Ascending aorta (tissue), 2 donors: ENCODE results near the gene HLA-A. TPM values are rescaled to one million over a fixed set of nuclear protein-coding genes. Genes with fewer than 3 reads are reported as not detected.

ENCODE experiments used
- DNase-seq, 2 donors: peaks; one replicate each; pipeline ENCODE4 v3.0.0-alpha.2; 2019; ENCODE audit warnings: low spot score in 2 of 2
- H3K27ac ChIP-seq, 2 donors: fragments of 200-600 bp; sonication (generic); one replicate each; pipeline ENCODE4 v1.5.1; 2016 to 2017; ENCODE audit warnings: mild to moderate bottlenecking in 1 of 2
- H3K27me3 ChIP-seq: fragments of 200-600 bp; sonication (generic); one replicate; pipeline ENCODE4 v1.5.1; 2017
- H3K36me3 ChIP-seq, 2 donors: fragments of 200-600 bp; sonication (generic); one replicate each; pipeline ENCODE4 v1.5.1; 2016
- H3K4me1 ChIP-seq, 2 donors: fragments of 200-600 bp; sonication (generic); one replicate each; pipeline ENCODE4 v1.5.1; 2016 to 2017; ENCODE audit warnings: mild to moderate bottlenecking in 1 of 2
- H3K4me3 ChIP-seq, 2 donors: fragments of 200-600 bp; sonication (generic); one replicate each; pipeline ENCODE4 v1.5.1; 2016 to 2017; ENCODE audit warnings: mild to moderate bottlenecking in 1 of 2
- H3K9me3 ChIP-seq, 2 donors: fragments of 200-600 bp; sonication (generic); one replicate each; pipeline ENCODE4 v1.5.1; 2016
- intact Hi-C: fragments of 100-400 bp; cut with DNase I; formaldehyde crosslinking; loops from one replicate; pipeline ENCODE4 v1.15.1; 2023
- total RNA-seq: library from RNA; depleted of rRNA; stranded (reverse); fragments of >200 nt; gene quantifications from one replicate; pipeline ENCODE4 v1.1.0, GENCODE V29; 2016
- TF ChIP-seq, protein P1 (sequence below), 3 experiments: fragments of 200-600 bp in 2 of 3; fragments of 450-650 bp in 1 of 3; sonication (generic) in 2 of 3; IDR thresholded peaks; one replicate each; pipeline ENCODE4 v1.5.1; 2016 to 2019; ENCODE audit warnings: antibody characterized with exemption in 3 of 3, mild to moderate bottlenecking in 1 of 3, moderate library complexity in 1 of 3

Gene HLA-A
- total RNA-seq: 1,099 TPM

DNA sequence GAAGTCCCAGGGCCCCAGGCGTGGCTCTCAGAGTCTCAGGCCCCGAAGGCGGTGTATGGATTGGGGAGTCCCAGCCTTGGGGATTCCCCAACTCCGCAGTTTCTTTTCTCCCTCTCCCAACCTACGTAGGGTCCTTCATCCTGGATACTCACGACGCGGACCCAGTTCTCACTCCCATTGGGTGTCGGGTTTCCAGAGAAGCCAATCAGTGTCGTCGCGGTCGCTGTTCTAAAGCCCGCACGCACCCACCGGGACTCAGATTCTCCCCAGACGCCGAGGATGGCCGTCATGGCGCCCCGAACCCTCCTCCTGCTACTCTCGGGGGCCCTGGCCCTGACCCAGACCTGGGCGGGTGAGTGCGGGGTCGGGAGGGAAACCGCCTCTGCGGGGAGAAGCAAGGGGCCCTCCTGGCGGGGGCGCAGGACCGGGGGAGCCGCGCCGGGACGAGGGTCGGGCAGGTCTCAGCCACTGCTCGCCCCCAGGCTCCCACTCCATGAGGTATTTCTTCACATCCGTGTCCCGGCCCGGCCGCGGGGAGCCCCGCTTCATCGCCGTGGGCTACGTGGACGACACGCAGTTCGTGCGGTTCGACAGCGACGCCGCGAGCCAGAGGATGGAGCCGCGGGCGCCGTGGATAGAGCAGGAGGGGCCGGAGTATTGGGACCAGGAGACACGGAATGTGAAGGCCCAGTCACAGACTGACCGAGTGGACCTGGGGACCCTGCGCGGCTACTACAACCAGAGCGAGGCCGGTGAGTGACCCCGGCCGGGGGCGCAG, at the start of gene HLA-A:
HLA-A (plus strand) TSS at position 258 of the 778 bp plus-strand sequence; CDS start at position 280, 22 bp downstream.
- intact Hi-C loops: loop anchor here (1.0 to 10.0 kb wide), 7 partner anchors 16 to 272 kb away; partner anchors contain the start of genes HLA-F, POLR1H and TRIM26
- DNase-seq: peak; percentile 85 to 98
- TF ChIP-seq, protein P1, sequence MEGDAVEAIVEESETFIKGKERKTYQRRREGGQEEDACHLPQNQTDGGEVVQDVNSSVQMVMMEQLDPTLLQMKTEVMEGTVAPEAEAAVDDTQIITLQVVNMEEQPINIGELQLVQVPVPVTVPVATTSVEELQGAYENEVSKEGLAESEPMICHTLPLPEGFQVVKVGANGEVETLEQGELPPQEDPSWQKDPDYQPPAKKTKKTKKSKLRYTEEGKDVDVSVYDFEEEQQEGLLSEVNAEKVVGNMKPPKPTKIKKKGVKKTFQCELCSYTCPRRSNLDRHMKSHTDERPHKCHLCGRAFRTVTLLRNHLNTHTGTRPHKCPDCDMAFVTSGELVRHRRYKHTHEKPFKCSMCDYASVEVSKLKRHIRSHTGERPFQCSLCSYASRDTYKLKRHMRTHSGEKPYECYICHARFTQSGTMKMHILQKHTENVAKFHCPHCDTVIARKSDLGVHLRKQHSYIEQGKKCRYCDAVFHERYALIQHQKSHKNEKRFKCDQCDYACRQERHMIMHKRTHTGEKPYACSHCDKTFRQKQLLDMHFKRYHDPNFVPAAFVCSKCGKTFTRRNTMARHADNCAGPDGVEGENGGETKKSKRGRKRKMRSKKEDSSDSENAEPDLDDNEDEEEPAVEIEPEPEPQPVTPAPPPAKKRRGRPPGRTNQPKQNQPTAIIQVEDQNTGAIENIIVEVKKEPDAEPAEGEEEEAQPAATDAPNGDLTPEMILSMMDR (IDR thresholded peaks at IDR 0.05): no peak
- peak within 1 kb of the TSS; percentile 67 to 68 for H3K4me3 ChIP-seq
- H3K27ac ChIP-seq: peak within 1 kb of the TSS; percentile 85 to 94
- H3K9me3 ChIP-seq: no peaks in the 10 kb centered on the region
- H3K4me1 ChIP-seq: peaks cover 0 to 4% of the 10 kb centered on the region in 2 donors
- H3K27me3 ChIP-seq: no peaks in the 10 kb centered on the region
- H3K36me3 ChIP-seq: no peaks in the 10 kb centered on the region

DNA sequence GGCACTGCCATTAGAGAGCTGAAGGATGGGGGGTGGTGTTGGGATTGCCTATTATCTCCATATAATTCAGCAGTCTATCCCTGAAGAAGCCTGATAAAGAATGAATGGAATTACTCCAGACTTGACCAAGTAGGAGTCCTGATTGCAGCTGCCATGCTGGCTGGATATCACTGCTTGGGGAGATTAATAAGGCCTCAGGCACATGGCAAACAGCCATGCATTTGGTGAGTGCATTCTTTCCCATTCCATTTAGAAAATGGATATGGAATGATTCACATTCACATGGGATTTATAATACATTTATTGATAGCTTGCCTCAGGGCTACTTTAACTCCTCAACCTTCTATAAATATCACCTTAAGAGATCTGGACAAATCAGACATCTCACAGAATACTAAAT, 49.6 kb upstream of the HLA-A start:
- intact Hi-C loops: no loop called here
- H3K27ac ChIP-seq: no peak overlapping the region
- DNase-seq: no peak

DNA sequence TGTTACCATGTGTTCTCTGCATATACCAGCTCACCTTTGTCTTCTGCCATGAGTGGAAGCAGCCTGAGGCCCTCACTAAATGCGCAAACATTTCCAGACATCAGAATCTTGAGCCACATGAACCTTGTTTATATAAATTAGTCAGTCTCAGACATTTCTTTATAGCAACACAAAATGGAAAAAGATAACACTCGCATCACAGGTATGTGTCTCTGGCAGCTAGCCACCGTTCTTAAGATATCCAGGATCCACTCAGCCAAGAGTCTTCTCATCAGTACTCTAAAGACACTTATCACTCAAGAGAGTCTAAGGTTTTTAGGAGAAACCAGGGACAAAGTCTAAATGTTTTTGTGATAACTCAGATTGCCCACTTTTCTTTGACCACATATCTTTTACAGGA, 43.1 kb upstream of the HLA-A start:
- Histone ChIP-seq H3K27me3 (no peaks in the 10 kb centered on the region), H3K4me1 (no peaks in the 10 kb centered on the region), H3K9me3 (no peaks in the 10 kb centered on the region), H3K36me3 (no peaks in the 10 kb centered on the region), H3K4me3 (no peak overlapping the region), H3K27ac (no peak overlapping the region)
- intact Hi-C loops: no loop called here
- TF ChIP-seq, protein P1 (IDR thresholded peaks at IDR 0.05): no peak
- DNase-seq: no peak

More for the DNA sequence above, 49.6 kb upstream of the HLA-A start:
- Histone ChIP-seq H3K9me3 (no peaks in the 10 kb centered on the region), H3K4me3 (no peak overlapping the region), H3K4me1 (peaks cover 0 to 2% of the 10 kb centered on the region in 2 donors), H3K36me3 (no peaks in the 10 kb centered on the region), H3K27me3 (no peaks in the 10 kb centered on the region)
- TF ChIP-seq, protein P1 (IDR thresholded peaks at IDR 0.05): no peak

DNA sequence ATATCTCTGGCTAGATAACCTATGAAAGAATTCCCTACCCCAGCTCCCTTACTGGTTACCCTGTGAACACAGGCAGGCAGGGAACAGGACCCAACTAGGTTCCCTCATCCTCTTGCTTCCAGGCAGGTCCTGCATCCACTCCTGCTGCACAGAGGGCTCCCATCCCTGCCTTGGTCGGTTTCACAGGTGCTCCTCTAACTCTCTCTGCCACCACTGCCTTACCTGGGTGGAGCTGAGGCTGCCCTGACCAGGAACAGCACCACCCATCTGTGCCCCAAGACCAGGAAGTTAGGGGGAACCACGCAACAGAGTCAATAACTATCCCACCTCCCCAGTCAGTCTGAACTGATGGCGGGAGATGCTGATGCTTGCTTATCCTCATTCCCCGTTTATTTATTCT, 37.0 kb upstream of the HLA-A start:
- H3K4me1 ChIP-seq: no peaks in the 10 kb centered on the region
- no peak overlapping the region for H3K27ac ChIP-seq
- H3K9me3 ChIP-seq: no peaks in the 10 kb centered on the region
- H3K36me3 ChIP-seq: no peaks in the 10 kb centered on the region
- H3K27me3 ChIP-seq: no peaks in the 10 kb centered on the region
- DNase-seq: no peak
- no peak overlapping the region for H3K4me3 ChIP-seq
- intact Hi-C loops: no loop called here
- TF ChIP-seq, protein P1 (IDR thresholded peaks at IDR 0.05): no peak

DNA sequence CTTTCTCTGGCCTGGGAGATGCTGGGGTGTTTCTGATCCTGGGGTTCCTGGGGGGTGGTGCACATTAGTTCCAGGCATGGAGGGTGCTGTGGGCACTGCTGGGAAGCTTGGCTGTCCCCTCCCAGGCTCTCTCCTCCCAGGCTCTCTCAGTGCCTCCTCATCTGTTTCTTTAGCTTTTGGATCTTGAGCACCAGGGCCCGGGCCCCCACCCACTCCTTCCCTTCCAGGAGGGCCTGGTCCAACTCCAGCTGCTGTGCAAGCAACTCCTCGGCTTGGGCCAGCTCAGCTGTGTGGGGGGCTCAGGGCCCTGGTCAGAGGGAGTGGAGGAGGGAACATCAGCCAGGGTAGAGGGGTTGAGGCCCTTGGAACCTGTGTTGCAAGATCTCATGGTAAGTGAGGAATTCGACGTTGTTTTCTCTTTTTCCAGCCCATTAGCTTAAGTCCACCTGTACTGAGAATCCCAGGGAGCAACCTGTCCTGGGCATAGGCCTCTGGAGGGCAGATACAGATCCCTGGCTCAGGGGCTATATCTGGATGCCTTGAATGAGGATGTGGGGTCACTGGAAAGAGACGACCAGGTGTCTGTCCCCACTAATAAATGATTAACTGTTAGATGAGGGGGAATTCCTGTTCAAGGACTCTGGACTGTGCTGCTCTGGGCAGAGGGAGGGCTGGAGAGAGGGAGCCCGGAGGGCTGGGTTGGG, 34.5 kb upstream of the HLA-A start:
- no peak for DNase-seq
- Histone ChIP-seq H3K4me1 (no peaks in the 10 kb centered on the region), H3K27me3 (no peaks in the 10 kb centered on the region), H3K36me3 (no peaks in the 10 kb centered on the region), H3K9me3 (no peaks in the 10 kb centered on the region), H3K4me3 (no peak overlapping the region), H3K27ac (no peak overlapping the region)
- TF ChIP-seq, protein P1 (IDR thresholded peaks at IDR 0.05): no peak
- intact Hi-C loops: no loop called here
